CD4-positive, alpha-beta T cell treated with Interleukin-2 at 100 ng/mL for 4 hours (primary cell): Measurements from ENCODE around the gene CEL.

Source experiments
- DNase-seq: peaks from one replicate; pipeline ENCODE4 v3.0.0-alpha.2; 2020; ENCODE audit warnings: low spot score

The CEL gene

DNA sequence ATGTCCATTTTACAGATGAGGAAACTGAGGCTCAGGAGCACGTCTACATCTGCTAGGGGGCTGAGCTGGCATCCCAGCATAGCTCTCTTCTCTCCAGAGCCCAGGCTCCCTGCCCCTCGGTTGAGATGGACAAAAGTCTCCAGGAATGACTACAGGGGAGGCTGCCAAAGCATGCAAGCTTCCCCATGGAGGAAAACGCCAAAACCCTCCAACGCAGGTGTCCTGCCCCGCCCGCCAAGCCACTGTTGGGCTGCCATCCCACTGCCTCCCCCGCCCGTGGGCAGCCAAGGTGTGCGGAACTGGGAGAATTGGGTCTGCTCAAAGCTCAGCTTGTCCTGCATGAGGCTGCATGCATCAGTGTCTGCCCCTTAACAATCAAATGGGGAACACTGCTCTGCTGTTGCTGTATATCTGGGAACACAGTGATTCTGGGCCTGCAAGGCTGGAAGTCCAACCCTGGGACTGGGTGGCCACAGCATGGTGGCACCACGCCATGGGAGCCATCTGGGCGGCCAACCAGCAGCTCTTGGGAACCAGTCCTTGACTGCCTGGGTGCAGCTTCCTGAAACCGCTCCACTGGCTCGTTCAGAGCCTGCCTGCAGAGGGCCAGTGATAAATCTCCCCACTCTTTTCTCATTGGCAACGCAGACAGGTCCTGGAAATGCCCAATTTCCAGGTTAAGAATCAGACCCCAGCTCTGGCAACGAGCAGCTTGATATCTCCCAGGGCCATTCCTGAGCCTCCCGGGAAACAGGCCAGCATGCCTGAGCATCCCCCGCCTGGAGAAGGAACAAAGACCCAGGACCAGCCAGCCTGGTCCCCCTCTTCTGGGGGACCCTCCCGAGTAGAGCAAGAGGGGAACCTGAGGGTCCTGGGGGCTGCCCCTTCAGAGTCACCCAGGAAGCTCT lies 55.7 kb downstream of the CEL start:
- no peak for DNase-seq

DNA sequence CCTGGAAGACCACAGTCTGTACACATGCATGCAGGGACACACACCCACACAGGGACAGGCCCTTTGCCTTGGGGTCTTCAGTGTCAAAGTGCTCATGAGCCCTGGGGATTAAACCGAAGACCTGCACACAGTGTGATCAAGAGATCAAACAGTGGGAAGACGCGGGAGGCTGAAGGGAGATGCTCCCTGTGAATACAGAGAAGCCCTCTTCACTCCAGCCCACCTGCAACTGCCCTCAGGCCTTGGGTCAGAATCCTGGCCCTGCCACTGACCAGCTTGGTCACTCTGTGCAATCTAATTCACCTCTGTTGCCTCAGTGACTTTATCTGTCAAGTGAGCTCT lies 56.4 kb downstream of the CEL start:
- no peak for DNase-seq

DNA sequence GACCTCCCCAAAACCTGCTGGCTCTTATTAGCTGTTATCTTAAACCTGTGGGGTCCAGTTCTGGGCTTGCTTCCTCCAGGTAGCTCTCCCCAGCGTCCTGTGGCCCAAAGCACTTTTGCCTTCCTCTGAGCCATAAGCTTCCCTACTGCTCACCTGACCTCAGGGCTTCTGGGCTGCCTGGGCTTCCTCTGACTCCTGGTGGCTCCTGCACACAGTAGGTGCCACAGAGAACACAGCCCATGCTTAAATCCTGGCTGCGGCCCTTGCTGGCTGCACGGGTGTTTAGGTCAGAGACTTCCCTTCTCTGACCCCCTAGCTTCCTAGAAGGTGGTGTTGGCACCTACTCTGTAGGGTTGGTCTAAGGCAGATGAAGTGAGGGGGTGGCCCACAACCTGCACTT lies 56.8 kb downstream of the CEL start:
- no peak for DNase-seq

DNA sequence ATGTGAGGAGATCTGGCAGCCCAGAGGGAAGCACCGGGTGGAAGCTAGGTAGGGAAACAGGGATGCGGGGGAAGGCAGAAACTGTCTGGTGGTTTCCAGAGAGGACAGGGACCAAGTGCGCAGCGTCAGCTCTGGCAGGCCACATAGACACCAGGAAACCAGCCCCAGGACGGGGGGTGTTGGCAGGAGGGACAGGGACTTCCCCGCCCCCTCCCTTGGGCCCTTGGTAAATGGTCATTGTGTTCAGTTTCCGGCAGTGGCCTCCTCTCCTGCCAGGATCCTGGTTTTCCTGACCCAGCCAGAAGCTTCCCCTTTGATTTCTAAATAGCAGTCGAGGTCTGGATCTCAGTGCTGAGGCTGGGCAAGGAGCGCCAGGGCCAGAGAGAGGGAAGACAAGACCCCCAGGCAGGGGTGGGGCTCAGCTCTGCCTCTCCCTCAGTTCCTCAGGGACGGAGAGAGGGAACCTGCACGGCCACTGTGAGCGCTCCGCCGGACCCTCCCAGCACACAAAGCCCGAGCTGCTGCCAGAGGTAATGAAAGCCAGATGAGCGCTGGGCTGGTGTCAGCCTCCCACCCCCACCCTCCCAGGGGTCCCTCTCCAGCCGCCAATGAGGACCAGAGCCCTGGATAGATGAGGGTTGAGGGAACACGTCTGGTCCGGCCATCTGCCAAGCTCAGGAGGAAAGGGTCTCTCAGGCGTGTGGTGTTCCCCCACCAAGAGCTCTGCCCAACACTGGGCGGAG lies 57.5 kb downstream of the CEL start:
- no peak for DNase-seq

DNA sequence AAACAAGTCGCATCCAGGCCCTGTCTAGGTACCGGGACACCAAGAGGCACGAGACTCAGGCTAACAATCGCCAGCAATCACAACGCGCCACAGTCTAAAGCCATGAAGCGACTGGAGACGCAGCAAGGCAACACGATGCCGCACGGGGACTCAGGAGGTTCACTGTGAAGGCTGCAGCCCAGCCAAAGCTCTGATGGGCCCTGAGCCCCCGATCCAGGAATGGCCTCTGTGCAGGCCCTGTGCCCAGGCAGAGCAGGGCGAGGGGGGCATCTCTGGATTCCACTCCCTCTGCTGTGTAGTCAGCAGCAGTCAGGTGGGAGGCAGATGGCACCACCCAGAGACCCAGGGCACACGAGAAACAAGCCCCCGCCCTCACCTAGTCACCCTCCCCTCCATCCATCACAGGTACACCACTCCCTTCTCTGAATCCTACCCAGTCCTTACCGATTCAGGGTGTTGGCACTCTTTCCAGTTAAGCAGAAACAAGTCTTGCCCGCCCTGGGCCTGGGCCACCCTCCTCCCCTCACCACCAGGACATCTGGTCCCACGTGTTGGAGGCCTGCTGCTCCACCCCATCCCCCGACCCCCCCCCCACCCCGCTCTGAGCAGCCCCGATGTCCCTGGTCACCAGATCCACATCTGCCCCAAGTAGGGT lies 58.2 kb downstream of the CEL start:
- no peak for DNase-seq

DNA sequence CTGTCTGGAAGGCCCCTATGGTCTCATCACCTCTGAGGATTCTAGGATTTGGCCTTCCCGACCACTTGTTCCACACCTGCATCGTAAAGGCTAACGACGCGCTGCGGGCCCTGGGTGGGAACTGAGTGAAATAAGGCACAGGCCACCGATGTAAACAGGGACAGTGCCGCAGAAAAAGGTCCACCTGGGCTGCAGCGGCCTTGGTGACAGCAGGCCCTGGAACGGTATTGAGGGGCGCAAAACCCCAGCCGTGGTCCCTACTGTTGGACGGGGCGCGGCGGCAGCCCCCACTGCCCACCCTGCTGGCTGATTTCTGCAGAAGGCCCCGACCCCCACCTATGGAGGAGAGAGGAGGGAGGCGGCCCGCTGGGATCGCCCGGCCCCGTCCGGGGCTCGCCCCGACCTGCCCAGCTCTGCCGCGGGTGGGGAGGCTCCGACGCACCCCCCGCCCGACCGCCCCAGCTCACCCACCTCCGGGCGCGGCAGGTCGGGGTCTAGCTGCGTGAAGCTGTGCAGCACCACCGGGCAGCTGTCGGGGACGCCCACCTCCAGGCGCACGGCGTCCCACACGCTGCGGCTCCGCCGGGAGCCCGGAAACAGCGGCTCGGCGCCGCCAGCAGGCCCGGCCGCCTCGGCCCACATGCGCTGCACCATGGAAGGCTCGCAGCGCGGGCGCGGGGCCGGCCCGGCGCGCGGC lies 58.9 kb downstream of the CEL start:
- no peak for DNase-seq
